Effector memory CD4-positive, alpha-beta T cell (primary cell): ENCODE measurements around the gene IGSF11.

Experiments
- DNase-seq, 3 donors: peaks; one replicate each; pipeline ENCODE4 v3.0.0-alpha.2; 2020
- H3K27ac ChIP-seq: 2 replicates; pipeline ENCODE4 v1.7.0; 2013; ENCODE audit warnings: mild to moderate bottlenecking, low read length, moderate library complexity; ENCODE audit not compliant: insufficient read depth, poor library complexity, severe bottlenecking
- H3K27me3 ChIP-seq: replicated peaks from 2 replicates; pipeline ENCODE4 v1.7.0; 2013; ENCODE audit warnings: mild to moderate bottlenecking, low read length; ENCODE audit not compliant: insufficient read depth, control insufficient read depth, poor library complexity, severe bottlenecking
- H3K36me3 ChIP-seq: 2 replicates; pipeline ENCODE4 v1.7.0; 2013; ENCODE audit warnings: mild to moderate bottlenecking, low read length, moderate library complexity; ENCODE audit not compliant: control insufficient read depth, insufficient read depth
- H3K4me1 ChIP-seq: 2 replicates; pipeline ENCODE4 v1.7.0; 2013; ENCODE audit warnings: low read length, mild to moderate bottlenecking; ENCODE audit not compliant: control insufficient read depth, insufficient read depth, poor library complexity, severe bottlenecking
- H3K4me3 ChIP-seq: 2 replicates; pipeline ENCODE4 v1.7.0; 2013; ENCODE audit warnings: low read length, low read depth, mild to moderate bottlenecking; ENCODE audit not compliant: insufficient read depth, poor library complexity, severe bottlenecking
- H3K9me3 ChIP-seq: 2 replicates; pipeline ENCODE4 v1.7.0; 2013; ENCODE audit warnings: mild to moderate bottlenecking, low read length, moderate library complexity; ENCODE audit not compliant: control insufficient read depth

IGSF11 gene

DNA sequence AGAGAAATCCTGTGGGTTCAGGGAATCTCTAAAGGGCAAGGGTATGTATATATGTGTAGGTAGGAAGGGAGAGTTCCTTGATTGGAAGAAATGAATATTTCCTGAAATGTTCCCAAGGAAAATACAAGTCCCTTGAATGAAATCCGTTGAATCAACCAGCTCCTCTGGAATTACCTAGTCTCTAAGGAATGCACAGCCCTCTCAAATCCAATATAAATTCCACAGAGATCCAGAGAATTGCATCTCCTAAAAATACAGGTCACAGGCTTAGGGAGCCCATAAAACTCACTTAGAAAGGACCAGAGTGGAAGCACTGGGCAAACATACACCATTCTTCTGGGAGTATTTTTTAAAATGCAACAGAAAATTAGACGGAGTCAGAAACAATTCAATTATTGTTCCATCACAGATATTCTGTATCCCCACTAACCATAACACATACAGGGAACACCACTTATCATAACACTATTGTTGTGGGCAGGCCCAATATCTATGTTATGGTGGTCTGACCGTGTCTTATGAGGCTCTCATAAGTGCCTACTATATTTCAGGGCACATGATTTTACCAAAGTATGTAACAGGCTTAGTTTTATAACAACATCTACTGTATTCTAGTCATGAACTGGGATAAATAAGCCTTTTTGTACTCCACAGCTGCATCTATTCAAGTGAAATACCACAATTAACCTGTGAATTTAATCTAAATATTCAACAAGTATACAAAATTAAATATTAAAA, 43.7 kb downstream of the IGSF11 start:
- H3K9me3 ChIP-seq: no peaks in the 10 kb centered on the region
- H3K27me3 ChIP-seq: no peaks in the 10 kb centered on the region
- H3K4me1 ChIP-seq: no peaks in the 10 kb centered on the region
- no peak for DNase-seq
- no peak overlapping the region for H3K4me3 ChIP-seq
- H3K36me3 ChIP-seq: no peaks in the 10 kb centered on the region
- H3K27ac ChIP-seq: no peak overlapping the region

DNA sequence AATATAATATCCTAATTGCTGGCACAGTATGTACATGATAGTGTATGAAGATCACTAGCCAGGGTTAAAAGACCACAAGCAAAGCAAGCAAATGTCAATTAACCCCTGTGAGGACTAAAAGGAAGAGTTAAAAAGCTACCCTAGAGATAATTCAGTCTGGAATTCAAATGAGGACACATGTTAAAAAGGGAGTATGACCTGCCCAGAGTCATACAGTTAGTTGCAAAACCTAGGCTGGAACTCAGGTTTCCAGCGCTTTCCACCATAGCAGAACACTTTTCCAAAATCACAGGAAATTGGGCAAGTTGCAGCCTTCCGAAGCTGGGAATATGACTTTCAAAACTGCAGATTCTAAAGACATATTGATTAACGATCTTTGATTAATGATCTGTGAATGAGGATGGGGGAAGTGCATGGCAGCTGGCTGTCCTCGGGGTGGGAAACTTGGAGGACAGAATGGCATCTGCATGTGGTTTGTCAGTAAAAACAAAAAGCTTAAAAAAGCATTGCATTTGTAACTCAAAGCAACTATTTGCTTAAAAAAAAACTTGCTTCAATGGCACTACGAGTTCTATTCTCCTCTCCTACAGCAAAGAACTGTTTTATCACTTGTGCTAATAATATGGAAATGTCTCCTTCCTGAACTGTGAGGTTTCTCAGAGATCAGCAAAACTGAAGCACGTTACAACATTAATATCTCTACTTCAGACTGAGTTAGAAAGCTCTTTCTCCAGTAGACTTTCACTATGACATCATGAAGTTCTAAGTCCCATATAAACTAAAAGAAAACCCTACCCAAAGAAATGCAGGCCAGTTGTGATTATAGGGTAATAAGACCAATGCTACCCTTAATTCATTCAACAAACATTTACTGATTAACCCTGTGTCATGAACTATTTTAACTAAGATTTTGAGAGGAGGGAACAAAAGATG, 46.2 kb downstream of the IGSF11 start:
- no peaks in the 10 kb centered on the region for H3K36me3 ChIP-seq
- no peak overlapping the region for H3K27ac ChIP-seq
- DNase-seq: no peak
- H3K27me3 ChIP-seq: no peaks in the 10 kb centered on the region
- no peak overlapping the region for H3K4me3 ChIP-seq
- no peaks in the 10 kb centered on the region for H3K9me3 ChIP-seq
- H3K4me1 ChIP-seq: no peaks in the 10 kb centered on the region

DNA sequence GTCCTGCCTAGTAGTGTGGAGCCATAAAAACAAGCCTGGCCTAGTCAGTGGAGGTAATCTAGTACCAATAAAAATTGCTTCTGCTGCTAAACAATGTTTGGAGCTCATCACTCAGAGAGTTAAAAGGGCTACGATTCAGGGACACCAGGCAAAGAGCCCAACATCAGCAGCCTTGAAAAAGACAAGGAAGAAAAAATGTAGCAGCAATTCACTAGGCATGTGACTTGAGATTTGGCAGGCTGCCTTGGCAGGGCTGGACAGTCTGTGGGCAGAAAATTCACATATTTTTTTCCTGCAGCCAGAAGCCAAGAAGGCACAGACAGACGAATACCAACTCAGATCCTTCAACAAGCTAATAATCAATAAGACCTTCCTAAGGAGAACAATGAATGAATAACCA, 47.2 kb downstream of the IGSF11 start:
- Histone ChIP-seq H3K27ac (no peak overlapping the region), H3K9me3 (no peaks in the 10 kb centered on the region), H3K27me3 (no peaks in the 10 kb centered on the region), H3K36me3 (no peaks in the 10 kb centered on the region), H3K4me3 (no peak overlapping the region), H3K4me1 (no peaks in the 10 kb centered on the region)
- DNase-seq: no peak

DNA sequence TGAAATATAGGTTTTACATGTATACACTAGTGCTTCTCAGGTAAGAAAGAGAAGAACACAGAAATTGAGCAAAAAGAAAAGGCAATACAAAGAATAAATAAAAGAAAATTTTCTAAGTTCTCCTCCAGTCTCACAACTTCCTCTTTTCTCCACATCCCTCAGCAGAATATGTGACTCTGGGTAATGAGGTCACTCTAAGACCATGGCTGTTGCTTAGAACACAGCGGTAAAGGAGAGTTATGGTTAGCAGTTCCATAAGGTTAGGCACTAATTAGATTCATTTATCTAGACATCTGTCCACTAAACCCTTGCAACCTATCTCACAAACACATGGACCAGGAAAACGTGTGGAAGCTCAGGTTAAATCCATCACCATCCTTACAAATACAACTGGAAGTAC, 47.9 kb downstream of the IGSF11 start:
- Histone ChIP-seq H3K4me1 (no peaks in the 10 kb centered on the region), H3K4me3 (no peak overlapping the region), H3K36me3 (no peaks in the 10 kb centered on the region), H3K9me3 (no peaks in the 10 kb centered on the region), H3K27ac (no peak overlapping the region), H3K27me3 (no peaks in the 10 kb centered on the region)
- no peak for DNase-seq

DNA sequence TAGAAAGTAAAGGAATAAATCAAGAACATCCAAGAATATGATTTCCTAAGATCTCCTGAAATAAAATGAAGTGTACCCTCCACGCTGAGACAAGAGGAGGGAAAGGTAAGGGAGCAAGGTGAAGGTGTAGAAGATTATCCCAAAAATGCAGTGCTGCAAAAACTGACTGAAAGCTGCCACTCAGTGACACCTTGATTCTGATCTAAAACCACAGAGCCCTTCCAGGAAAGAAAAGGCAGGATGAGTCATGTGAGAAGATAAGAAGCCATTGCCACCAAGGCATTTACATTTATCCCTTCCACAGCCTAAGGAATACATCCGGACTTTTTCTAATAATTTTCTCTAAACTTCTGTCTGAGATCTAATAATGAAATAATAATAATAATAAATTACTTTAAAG, 49.9 kb downstream of the IGSF11 start:
- Histone ChIP-seq H3K27ac (no peak overlapping the region), H3K4me1 (no peaks in the 10 kb centered on the region), H3K4me3 (no peak overlapping the region), H3K36me3 (no peaks in the 10 kb centered on the region), H3K27me3 (no peaks in the 10 kb centered on the region), H3K9me3 (no peaks in the 10 kb centered on the region)
- DNase-seq: no peak

DNA sequence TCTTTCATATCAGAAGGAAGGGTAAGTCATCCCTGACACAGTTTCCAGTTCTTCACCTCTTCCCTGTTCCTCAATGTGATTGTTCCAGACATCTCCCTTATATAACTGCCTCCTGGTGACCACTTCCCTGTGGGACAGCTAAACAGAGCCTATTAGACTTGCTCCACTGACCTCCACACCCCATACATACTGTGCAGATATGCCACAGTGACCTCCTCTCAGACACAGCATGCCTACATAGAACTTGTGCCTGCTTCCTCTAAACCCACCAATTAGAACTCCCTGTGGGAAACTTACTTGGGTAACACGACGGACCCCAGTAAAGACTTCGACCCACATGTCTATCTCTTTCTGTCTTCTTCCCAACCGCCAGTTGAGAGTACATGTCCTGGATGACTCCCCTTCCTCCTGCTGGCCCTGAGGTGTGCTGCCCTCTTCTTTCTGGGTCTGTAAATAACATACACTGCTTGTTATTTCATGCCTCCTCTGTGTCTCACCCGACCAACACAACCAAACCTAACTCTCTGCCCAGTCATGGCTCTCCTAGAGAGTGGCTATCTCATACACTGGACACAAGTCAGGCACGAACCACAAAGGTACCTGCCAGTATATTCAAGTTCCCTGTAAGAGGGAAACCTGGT, 53.0 kb downstream of the IGSF11 start:
- Histone ChIP-seq H3K36me3 (no peaks in the 10 kb centered on the region), H3K4me3 (no peak overlapping the region), H3K27me3 (no peaks in the 10 kb centered on the region), H3K4me1 (no peaks in the 10 kb centered on the region), H3K27ac (no peak overlapping the region), H3K9me3 (no peaks in the 10 kb centered on the region)
- DNase-seq: no peak

DNA sequence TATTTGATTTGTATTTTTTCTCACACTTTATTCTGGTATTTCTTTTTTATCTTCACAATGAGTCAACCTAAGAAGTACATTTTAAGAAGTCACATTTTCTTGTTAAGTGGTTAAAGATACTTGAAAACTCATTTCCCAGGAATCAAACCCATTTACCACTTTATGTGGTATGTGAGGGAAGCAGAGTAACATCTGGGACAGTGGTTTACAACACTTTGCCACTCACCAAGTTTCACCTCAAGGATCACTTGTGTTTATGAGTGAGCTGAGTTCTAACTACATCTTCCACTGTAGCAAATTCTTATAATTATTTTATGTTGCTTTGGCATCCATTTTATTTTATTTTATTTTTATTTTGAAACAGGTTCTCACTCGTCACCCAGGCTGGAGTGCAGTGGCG, 53.8 kb downstream of the IGSF11 start:
- Histone ChIP-seq H3K4me3 (no peak overlapping the region), H3K36me3 (no peaks in the 10 kb centered on the region), H3K27me3 (no peaks in the 10 kb centered on the region), H3K9me3 (no peaks in the 10 kb centered on the region), H3K4me1 (no peaks in the 10 kb centered on the region), H3K27ac (no peak overlapping the region)
- no peak for DNase-seq

DNA sequence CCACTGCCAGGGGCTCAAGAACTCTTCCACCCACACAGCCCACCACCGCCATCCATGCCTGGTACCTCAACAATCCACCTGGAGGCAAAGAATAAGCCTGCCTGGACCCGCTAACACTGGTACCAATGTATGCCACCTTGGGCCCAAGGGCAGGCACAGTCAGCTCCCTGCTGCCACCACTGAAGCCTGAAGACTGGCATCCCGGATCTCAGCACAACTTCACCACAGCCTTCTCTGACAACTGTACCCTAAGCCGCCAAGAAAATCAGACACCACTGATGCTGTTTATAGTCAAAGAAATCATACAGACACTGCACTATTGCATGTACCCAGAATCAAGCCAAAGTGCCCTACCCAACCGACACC, 56.3 kb downstream of the IGSF11 start:
- H3K9me3 ChIP-seq: no peaks in the 10 kb centered on the region
- no peaks in the 10 kb centered on the region for H3K27me3 ChIP-seq
- H3K36me3 ChIP-seq: no peaks in the 10 kb centered on the region
- DNase-seq: no peak
- H3K27ac ChIP-seq: no peak overlapping the region
- no peak overlapping the region for H3K4me3 ChIP-seq
- no peaks in the 10 kb centered on the region for H3K4me1 ChIP-seq

DNA sequence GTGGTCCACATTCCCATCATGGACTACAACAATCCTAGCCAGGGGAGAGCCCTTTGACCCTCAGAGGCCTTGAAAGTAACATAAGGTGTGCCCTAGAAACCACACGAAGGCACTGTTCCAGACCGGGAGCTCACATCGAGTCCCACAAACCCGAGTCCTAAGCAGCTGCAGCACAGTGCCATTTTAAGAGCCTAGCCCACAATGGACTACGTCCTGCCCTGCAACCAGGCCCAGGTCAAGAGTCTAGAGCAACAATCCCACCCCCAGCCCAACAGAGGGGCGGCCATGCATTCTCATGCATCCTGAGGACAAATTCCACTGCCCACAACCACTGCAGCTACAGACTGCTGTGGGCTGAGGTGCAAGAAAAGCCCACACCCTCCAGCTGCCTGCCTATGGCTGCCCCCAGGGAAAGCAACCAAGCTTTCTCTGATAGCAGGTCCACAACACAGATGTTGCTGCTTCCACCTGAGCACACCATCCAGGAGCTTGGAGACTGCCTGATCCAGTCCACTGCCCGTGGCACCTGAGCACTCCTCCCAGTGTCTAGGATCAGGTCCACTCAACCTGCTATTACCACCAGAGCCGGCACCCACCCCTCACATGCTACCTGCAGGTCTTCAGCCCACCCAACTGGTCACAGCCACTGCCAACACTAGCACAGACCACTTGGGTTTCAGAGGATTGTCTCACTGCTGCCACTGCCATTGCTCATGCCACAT, 56.8 kb downstream of the IGSF11 start:
- Histone ChIP-seq H3K4me1 (no peaks in the 10 kb centered on the region), H3K27ac (no peak overlapping the region), H3K36me3 (no peaks in the 10 kb centered on the region), H3K27me3 (no peaks in the 10 kb centered on the region), H3K9me3 (no peaks in the 10 kb centered on the region), H3K4me3 (no peak overlapping the region)
- DNase-seq: no peak
